Activated CD4-positive, alpha-beta T cell treated with anti-CD3 and anti-CD28 coated beads, Interleukin-2, amount 10 ng/mL, durations not matched to agents 24 days and 14 days (primary cell): ENCODE measurements around the gene BCAS1. TPM values are rescaled to one million over a fixed set of nuclear protein-coding genes. Genes with fewer than 3 reads are reported as not detected.

Source experiments
- DNase-seq: peaks from one replicate; pipeline ENCODE4 v3.0.0; 2022
- H3K27ac Mint-ChIP-seq: one replicate; pipeline ENCODE4 v1.8.0; 2022; ENCODE audit warnings: mild to moderate bottlenecking, mixed read lengths
- H3K27me3 Mint-ChIP-seq: one replicate; pipeline ENCODE4 v1.8.0; 2022; ENCODE audit warnings: mixed read lengths
- H3K36me3 Mint-ChIP-seq: one replicate; pipeline ENCODE4 v1.8.0; 2022; ENCODE audit warnings: low read depth, mild to moderate bottlenecking, mixed read lengths
- H3K4me1 Mint-ChIP-seq: one replicate; pipeline ENCODE4 v1.8.0; 2021; ENCODE audit warnings: mixed read lengths
- H3K4me3 Mint-ChIP-seq: one replicate; pipeline ENCODE4 v1.8.0; 2022; ENCODE audit warnings: mild to moderate bottlenecking, moderate library complexity, mixed read lengths
- H3K9me3 Mint-ChIP-seq: one replicate; pipeline ENCODE4 v1.8.0; 2021; ENCODE audit warnings: mixed read lengths
- intact Hi-C: fragments of 100-400 bp; cut with micrococcal nuclease; formaldehyde crosslinking; loops from one replicate; pipeline ENCODE4 v1.15.1; 2023
- total RNA-seq: library from RNA; stranded (reverse); gene quantifications from 2 replicates; pipeline ENCODE4 v1.2.3, GENCODE V29; 2022

Gene BCAS1
- total RNA-seq, 1 donor from 2014 or later, result not detected

GRCh38 chr20:54061101-54061881, 9.1 kb downstream of the BCAS1 start:
- Mint-ChIP-seq H3K27me3 (peaks cover 6% of the 10 kb centered on the region), H3K4me1 (peaks cover 4% of the 10 kb centered on the region), H3K4me3 (no peak overlapping the region), H3K9me3 (no peaks in the 10 kb centered on the region), H3K27ac (no peak overlapping the region), H3K36me3 (no peaks in the 10 kb centered on the region)
- intact Hi-C loops, result no loop called here
- DNase-seq, result no peak

GRCh38 chr20:54059691-54060364, 10.6 kb downstream of the BCAS1 start:
- Mint-ChIP-seq H3K4me1 (peaks cover 4% of the 10 kb centered on the region), H3K9me3 (no peaks in the 10 kb centered on the region), H3K4me3 (no peak overlapping the region)

GRCh38 chr20:54058420-54059139, 11.8 kb downstream of the BCAS1 start:
- no peak overlapping the region for H3K4me3 Mint-ChIP-seq
- peaks cover 10% of the 10 kb centered on the region for H3K27me3 Mint-ChIP-seq

More at GRCh38 chr20:54059691-54060364, 10.6 kb downstream of the BCAS1 start:
- no peak for DNase-seq
- intact Hi-C loops, result no loop called here
- H3K27ac Mint-ChIP-seq, result no peak overlapping the region
- no peaks in the 10 kb centered on the region for H3K36me3 Mint-ChIP-seq
- H3K27me3 Mint-ChIP-seq, result peaks cover 17% of the 10 kb centered on the region

GRCh38 chr20:54056762-54057639, 13.4 kb downstream of the BCAS1 start:
- intact Hi-C loops, result no loop called here
- no peaks in the 10 kb centered on the region for H3K4me1 Mint-ChIP-seq
- no peak overlapping the region for H3K4me3 Mint-ChIP-seq
- H3K36me3 Mint-ChIP-seq, result no peaks in the 10 kb centered on the region
- no peak overlapping the region for H3K27ac Mint-ChIP-seq
- peaks cover 10% of the 10 kb centered on the region for H3K27me3 Mint-ChIP-seq
- DNase-seq, result no peak
- H3K9me3 Mint-ChIP-seq, result no peaks in the 10 kb centered on the region

More at GRCh38 chr20:54058420-54059139, 11.8 kb downstream of the BCAS1 start:
- no peaks in the 10 kb centered on the region for H3K36me3 Mint-ChIP-seq
- H3K27ac Mint-ChIP-seq, result no peak overlapping the region
- intact Hi-C loops, result no loop called here
- no peaks in the 10 kb centered on the region for H3K9me3 Mint-ChIP-seq
- DNase-seq, result no peak
- H3K4me1 Mint-ChIP-seq, result peaks cover 2% of the 10 kb centered on the region

- Mint-ChIP-seq H3K4me1 (no peaks in the 10 kb centered on the region), H3K9me3 (no peaks in the 10 kb centered on the region), H3K27ac (no peak overlapping the region), H3K27me3 (peaks cover 12% of the 10 kb centered on the region), H3K4me3 (no peak overlapping the region), H3K36me3 (no peaks in the 10 kb centered on the region)
- no peak for DNase-seq
- intact Hi-C loops, result no loop called here
Measured at GRCh38 chr20:54054516-54054915, 15.9 kb downstream of the BCAS1 start.

- DNase-seq, result no peak
Measured at GRCh38 chr20:54051068-54051467, 19.3 kb downstream of the BCAS1 start.

GRCh38 chr20:54048891-54049545, 21.4 kb downstream of the BCAS1 start:
- Mint-ChIP-seq H3K4me3 (no peak overlapping the region), H3K27me3 (peaks cover 2% of the 10 kb centered on the region), H3K36me3 (peaks cover 1% of the 10 kb centered on the region), H3K27ac (no peak overlapping the region), H3K9me3 (peaks cover 11% of the 10 kb centered on the region), H3K4me1 (peaks cover 14% of the 10 kb centered on the region)
- intact Hi-C loops, result loop anchor here (10.0 kb wide), 1 partner anchor 344 kb away; no protein-coding TSS in a partner anchor
- DNase-seq, result no peak

More at GRCh38 chr20:54051068-54051467, 19.3 kb downstream of the BCAS1 start:
- peaks cover 11% of the 10 kb centered on the region for H3K27me3 Mint-ChIP-seq
- H3K27ac Mint-ChIP-seq, result no peak overlapping the region
- intact Hi-C loops, result no loop called here
- peaks cover 11% of the 10 kb centered on the region for H3K9me3 Mint-ChIP-seq
- H3K4me1 Mint-ChIP-seq, result peaks cover 9% of the 10 kb centered on the region
- no peak overlapping the region for H3K4me3 Mint-ChIP-seq
- H3K36me3 Mint-ChIP-seq, result no peaks in the 10 kb centered on the region

- no peak overlapping the region for H3K4me3 Mint-ChIP-seq
- H3K27ac Mint-ChIP-seq, result no peak overlapping the region
- H3K36me3 Mint-ChIP-seq, result peaks cover 1% of the 10 kb centered on the region
- no peak for DNase-seq
- H3K9me3 Mint-ChIP-seq, result peaks cover 11% of the 10 kb centered on the region
- peaks cover 16% of the 10 kb centered on the region for H3K4me1 Mint-ChIP-seq
- intact Hi-C loops, result loop anchor here (10.0 kb wide), 1 partner anchor 344 kb away; no protein-coding TSS in a partner anchor
- H3K27me3 Mint-ChIP-seq, result peaks cover 2% of the 10 kb centered on the region
Measured at GRCh38 chr20:54048481-54048880, 21.9 kb downstream of the BCAS1 start.

GRCh38 chr20:54047720-54048119, 22.7 kb downstream of the BCAS1 start:
- peaks cover 11% of the 10 kb centered on the region for H3K9me3 Mint-ChIP-seq
- peaks cover 2% of the 10 kb centered on the region for H3K27me3 Mint-ChIP-seq
- no peak for DNase-seq
- peaks cover 1% of the 10 kb centered on the region for H3K36me3 Mint-ChIP-seq
- H3K4me3 Mint-ChIP-seq, result no peak overlapping the region
- peaks cover 16% of the 10 kb centered on the region for H3K4me1 Mint-ChIP-seq
- H3K27ac Mint-ChIP-seq, result no peak overlapping the region
- intact Hi-C loops, result loop anchor here (10.0 kb wide), 1 partner anchor 343 kb away; no protein-coding TSS in a partner anchor

GRCh38 chr20:54047048-54047447, 23.3 kb downstream of the BCAS1 start:
- Mint-ChIP-seq H3K27ac (no peak overlapping the region), H3K27me3 (peaks cover 2% of the 10 kb centered on the region), H3K4me1 (peaks cover 18% of the 10 kb centered on the region), H3K36me3 (peaks cover 1% of the 10 kb centered on the region), H3K4me3 (no peak overlapping the region), H3K9me3 (peaks cover 11% of the 10 kb centered on the region)
- intact Hi-C loops, result loop anchor here (10.0 kb wide), 1 partner anchor 342 kb away; no protein-coding TSS in a partner anchor
- no peak for DNase-seq

- DNase-seq, result peak; percentile 63
- Mint-ChIP-seq H3K27ac (peak overlapping the region; percentile 67), H3K9me3 (peaks cover 11% of the 10 kb centered on the region), H3K4me1 (peaks cover 18% of the 10 kb centered on the region), H3K4me3 (peak overlapping the region; percentile 38), H3K27me3 (peaks cover 9% of the 10 kb centered on the region), H3K36me3 (peaks cover 1% of the 10 kb centered on the region)
- intact Hi-C loops, result loop anchor here (1.0 to 10.0 kb wide), 2 partner anchors 95 to 339 kb away; no protein-coding TSS in a partner anchor
Measured at GRCh38 chr20:54044156-54044555, 26.2 kb downstream of the BCAS1 start.

- Mint-ChIP-seq H3K9me3 (peaks cover 11% of the 10 kb centered on the region), H3K27ac (no peak overlapping the region), H3K4me1 (peaks cover 18% of the 10 kb centered on the region), H3K4me3 (no peak overlapping the region), H3K27me3 (peaks cover 9% of the 10 kb centered on the region), H3K36me3 (peaks cover 1% of the 10 kb centered on the region)
- peak; percentile 62 for DNase-seq
- intact Hi-C loops, result loop anchor here (10.0 kb wide), 1 partner anchor 339 kb away; no protein-coding TSS in a partner anchor
Measured at GRCh38 chr20:54043076-54043967, 27.1 kb downstream of the BCAS1 start.
